Measurements from ENCODE around the gene CTNND2. TPM values are rescaled to one million over a fixed set of nuclear protein-coding genes. Genes with fewer than 3 reads are reported as not detected.

The CTNND2 gene
- total and polyA plus RNA-seq, 2 donors (not counting 1 experiment from before 2014, with no cell fraction given) = not detected

DNA sequence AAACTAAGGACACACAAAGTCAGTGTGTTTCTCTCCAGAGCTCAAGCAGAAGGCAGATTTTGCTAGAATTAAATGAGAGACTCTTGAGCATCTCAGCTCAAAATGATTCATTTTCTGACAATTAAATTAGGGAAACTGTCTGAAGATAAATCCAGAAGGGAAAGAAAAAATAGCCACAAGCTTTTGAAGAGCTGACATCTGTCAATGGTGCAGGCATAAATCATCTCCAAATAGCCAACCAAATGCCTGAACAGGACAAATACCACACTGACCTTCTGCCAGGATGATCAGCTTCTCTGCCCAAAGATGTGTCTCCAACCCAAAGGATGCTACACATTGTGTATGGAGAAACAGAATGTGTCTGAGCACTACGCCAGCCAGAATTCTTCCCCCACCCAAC, 199.3 kb downstream of the CTNND2 start:
- no peaks in the 10 kb centered on the region for H3K4me1 Mint-ChIP-seq
- Histone ChIP-seq H3K4me1 (ENCODE audit: control insufficient read depth in 2 of 2, insufficient read depth in 2 of 2, low read length in 2 of 2) (no peaks in the 10 kb centered on the region), H3K4me2 (replicated peaks; ENCODE audit: low read depth, low read length, poor library complexity, severe bottlenecking) (no peak overlapping the region), H4K20me1 (ENCODE audit: control insufficient read depth, insufficient read depth, low read length, poor library complexity, severe bottlenecking) (no peaks in the 10 kb centered on the region), H3K27ac (ENCODE audit: low read length in 2 of 2) (no peak overlapping the region), H2AFZ (ENCODE audit: insufficient read depth, low read depth, low read length, poor library complexity, severe bottlenecking) (no peak overlapping the region), H3K9ac (ENCODE audit: low read length) (no peak overlapping the region), H3K9me3 (ENCODE audit: control extremely low read depth in 1 of 3, control insufficient read depth in 2 of 3, insufficient read depth in 1 of 3, low read length in 2 of 3) (no peaks in the 10 kb centered on the region), H3K36me3 (replicated peaks in 1 of 2; ENCODE audit: control extremely low read depth in 1 of 2, control insufficient read depth in 1 of 2, extremely low read depth in 1 of 2, insufficient read depth in 2 of 2, low read length in 1 of 2) (no peaks in the 10 kb centered on the region), H3K27me3 (replicated peaks in 1 of 4; ENCODE audit: control extremely low read depth in 1 of 4, control insufficient read depth in 3 of 4, insufficient read depth in 4 of 4, low read length in 3 of 4) (no peaks in the 10 kb centered on the region), H3K79me2 (ENCODE audit: control insufficient read depth, insufficient read depth, low read length) (no peaks in the 10 kb centered on the region), H3K4me3 (ENCODE audit: control extremely low read depth in 1 of 5, extremely low read depth in 1 of 5, insufficient read depth in 1 of 5, low read depth in 2 of 5, low read length in 4 of 5) (no peak overlapping the region)
- ChIA-PET POLR2A (no interaction called here), CTCF (interaction anchor here (1.3 kb wide), 1 partner anchor 13 kb away, joined by 4 read pairs; no protein-coding TSS in a partner anchor)
- no peaks in the 10 kb centered on the region for H3K9me3 Mint-ChIP-seq (ENCODE audit: insufficient read depth)
- H3K27ac Mint-ChIP-seq = no peak overlapping the region
- no CpG with 5 or more reads among the region's 1 CpG for WGBS (ENCODE audit: insufficient coverage)
- ATAC-seq (ENCODE audit: low read depth) = no peak
- intact Hi-C loops (cut with micrococcal nuclease) = no loop called here
- no peak for TF ChIP-seq EZH2 (IDR thresholded peaks at IDR 0.05; ENCODE audit: borderline replicate concordance, insufficient read depth, low read depth, low read length, poor library complexity, severe bottlenecking)
- TF ChIP-seq, protein P1, sequence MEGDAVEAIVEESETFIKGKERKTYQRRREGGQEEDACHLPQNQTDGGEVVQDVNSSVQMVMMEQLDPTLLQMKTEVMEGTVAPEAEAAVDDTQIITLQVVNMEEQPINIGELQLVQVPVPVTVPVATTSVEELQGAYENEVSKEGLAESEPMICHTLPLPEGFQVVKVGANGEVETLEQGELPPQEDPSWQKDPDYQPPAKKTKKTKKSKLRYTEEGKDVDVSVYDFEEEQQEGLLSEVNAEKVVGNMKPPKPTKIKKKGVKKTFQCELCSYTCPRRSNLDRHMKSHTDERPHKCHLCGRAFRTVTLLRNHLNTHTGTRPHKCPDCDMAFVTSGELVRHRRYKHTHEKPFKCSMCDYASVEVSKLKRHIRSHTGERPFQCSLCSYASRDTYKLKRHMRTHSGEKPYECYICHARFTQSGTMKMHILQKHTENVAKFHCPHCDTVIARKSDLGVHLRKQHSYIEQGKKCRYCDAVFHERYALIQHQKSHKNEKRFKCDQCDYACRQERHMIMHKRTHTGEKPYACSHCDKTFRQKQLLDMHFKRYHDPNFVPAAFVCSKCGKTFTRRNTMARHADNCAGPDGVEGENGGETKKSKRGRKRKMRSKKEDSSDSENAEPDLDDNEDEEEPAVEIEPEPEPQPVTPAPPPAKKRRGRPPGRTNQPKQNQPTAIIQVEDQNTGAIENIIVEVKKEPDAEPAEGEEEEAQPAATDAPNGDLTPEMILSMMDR (IDR thresholded peaks at IDR 0.05) = no peak
- no peak for DNase-seq
- no peaks in the 10 kb centered on the region for H3K27me3 Mint-ChIP-seq
- no peak overlapping the region for H3K4me3 Mint-ChIP-seq

- H3K4me3 Mint-ChIP-seq = no peak overlapping the region
- Histone ChIP-seq H3K36me3 (replicated peaks in 1 of 2; ENCODE audit: control extremely low read depth in 1 of 2, control insufficient read depth in 1 of 2, extremely low read depth in 1 of 2, insufficient read depth in 2 of 2, low read length in 1 of 2) (no peaks in the 10 kb centered on the region), H4K20me1 (ENCODE audit: control insufficient read depth, insufficient read depth, low read length, poor library complexity, severe bottlenecking) (no peaks in the 10 kb centered on the region), H3K27me3 (replicated peaks in 1 of 4; ENCODE audit: control extremely low read depth in 1 of 4, control insufficient read depth in 3 of 4, insufficient read depth in 4 of 4, low read length in 3 of 4) (no peaks in the 10 kb centered on the region), H3K4me1 (ENCODE audit: control insufficient read depth in 2 of 2, insufficient read depth in 2 of 2, low read length in 2 of 2) (no peaks in the 10 kb centered on the region), H3K9ac (ENCODE audit: low read length) (no peak overlapping the region), H3K79me2 (ENCODE audit: control insufficient read depth, insufficient read depth, low read length) (no peaks in the 10 kb centered on the region), H3K4me3 (ENCODE audit: control extremely low read depth in 1 of 5, extremely low read depth in 1 of 5, insufficient read depth in 1 of 5, low read depth in 2 of 5, low read length in 4 of 5) (no peak overlapping the region), H3K4me2 (replicated peaks; ENCODE audit: low read depth, low read length, poor library complexity, severe bottlenecking) (no peak overlapping the region), H2AFZ (ENCODE audit: insufficient read depth, low read depth, low read length, poor library complexity, severe bottlenecking) (no peak overlapping the region), H3K9me3 (ENCODE audit: control extremely low read depth in 1 of 3, control insufficient read depth in 2 of 3, insufficient read depth in 1 of 3, low read length in 2 of 3) (peaks cover 0 to 4% (median 0%) of the 10 kb centered on the region in 3 donors), H3K27ac (ENCODE audit: low read length in 2 of 2) (no peak overlapping the region)
- POLR2A ChIA-PET = no interaction called here
- no peaks in the 10 kb centered on the region for H3K4me1 Mint-ChIP-seq
- intact Hi-C loops (cut with micrococcal nuclease) = no loop called here
- no peaks in the 10 kb centered on the region for H3K27me3 Mint-ChIP-seq
- 87% methylated on average over 3 of the region's 6 CpGs for WGBS (ENCODE audit: insufficient coverage)
- CTCF ChIA-PET = interaction anchor here (0.7 kb wide), 1 partner anchor 262 kb away, joined by 3 read pairs; no protein-coding TSS in a partner anchor
- H3K27ac Mint-ChIP-seq = no peak overlapping the region
- no peaks in the 10 kb centered on the region for H3K9me3 Mint-ChIP-seq (ENCODE audit: insufficient read depth)
- no peak for DNase-seq
- no peak for ATAC-seq (ENCODE audit: low read depth)
- TF ChIP-seq, protein P1 (IDR thresholded peaks at IDR 0.05) = no peak
- TF ChIP-seq EZH2 (IDR thresholded peaks at IDR 0.05; ENCODE audit: borderline replicate concordance, insufficient read depth, low read depth, low read length, poor library complexity, severe bottlenecking) = no peak
These were observed 203.9 kb downstream of the CTNND2 start for GRCh38 chr5:11700391-11700790.
